Measurements from ENCODE around the gene WNT2.
"Not testable (repeated sequence)": the region's sequence is repeated elsewhere in the genome, so short reads cannot be mapped to it uniquely, and the experiment has no call there.

The WNT2 gene

GRCh38 chr7:117302396-117302795 lies 20.5 kb downstream of the WNT2 start:
- DNase-seq, result no peak

- DNase-seq, result not testable (repeated sequence)
Observed at GRCh38 chr7:117300506-117300905, 22.4 kb downstream of the WNT2 start.

DNA sequence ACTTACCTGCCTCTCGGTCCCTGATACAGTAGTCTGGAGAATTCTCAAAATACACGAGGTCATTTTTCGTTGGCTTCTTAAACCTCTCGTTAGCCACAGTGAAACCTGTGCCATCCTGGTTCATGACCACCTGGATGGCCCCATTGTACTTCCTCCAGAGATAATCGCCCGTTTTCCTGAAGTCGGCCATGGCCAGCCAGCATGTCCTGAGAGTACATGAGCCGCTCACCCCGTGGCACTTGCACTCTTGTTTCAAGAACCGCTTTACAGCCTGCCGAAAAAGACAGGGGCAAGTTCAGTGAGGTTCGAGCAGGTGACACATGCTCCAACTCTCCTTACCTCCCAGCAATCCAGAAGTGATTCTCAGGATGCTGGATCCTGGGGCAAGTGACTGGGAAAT lies 25.3 kb downstream of the WNT2 start:
- no peak for DNase-seq

DNA sequence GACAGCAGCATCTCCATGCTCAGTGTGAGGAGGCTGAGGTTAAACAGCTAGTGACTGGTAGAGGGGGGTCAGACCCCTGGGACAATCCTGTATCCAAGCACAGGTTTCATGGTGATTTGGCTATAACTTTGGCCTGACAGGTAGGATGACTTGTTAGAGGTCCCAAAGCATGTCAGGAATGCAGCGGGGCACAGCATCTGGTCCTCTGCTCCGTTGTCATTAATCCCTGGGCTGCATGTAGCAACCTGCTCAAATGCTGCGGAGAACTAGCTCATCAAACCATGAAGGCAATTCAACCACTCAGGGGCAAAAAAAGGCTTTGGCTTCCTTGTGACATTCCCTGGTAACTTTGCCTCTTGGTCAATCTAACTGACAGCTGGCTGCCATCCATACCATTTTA lies 26.8 kb downstream of the WNT2 start:
- no peak for DNase-seq

DNA sequence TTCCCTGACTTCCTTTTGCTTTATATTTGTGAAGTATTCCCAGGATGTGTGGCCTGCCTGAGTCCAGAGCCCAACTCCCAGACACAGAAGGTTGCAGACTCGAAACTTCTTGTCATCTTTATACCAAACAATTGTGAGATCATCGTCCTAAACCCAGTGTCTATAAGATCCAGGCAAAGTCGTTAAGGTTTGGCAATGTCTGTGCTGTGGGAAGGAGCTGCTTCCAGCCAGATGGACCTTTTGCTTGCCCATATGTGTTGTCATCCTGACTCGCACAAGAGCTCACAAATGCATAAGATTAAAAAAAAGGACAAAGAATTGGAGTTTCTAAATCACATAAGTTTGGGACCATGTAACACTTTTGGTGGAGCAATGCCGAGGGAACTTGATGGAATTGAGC lies 37.0 kb downstream of the WNT2 start:
- DNase-seq, result no peak

DNA sequence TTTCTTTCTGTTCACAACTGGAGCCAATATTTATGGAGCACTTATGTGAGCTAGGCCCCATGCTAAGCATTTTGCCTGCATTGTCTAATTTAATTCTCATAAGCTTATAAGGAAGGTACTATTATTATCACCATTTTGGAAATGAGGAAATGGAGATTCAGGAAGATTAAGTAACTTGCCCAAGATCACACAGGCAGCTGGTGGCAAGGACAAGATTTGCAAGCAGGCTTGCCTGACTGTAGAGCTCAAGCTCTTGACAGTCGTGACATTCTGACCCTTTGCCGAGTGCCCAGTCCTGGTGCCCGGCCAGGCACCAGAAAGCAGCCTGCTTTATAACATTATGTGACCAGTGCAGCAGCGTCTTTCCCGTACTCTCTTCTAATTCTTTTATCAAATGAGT lies 38.2 kb downstream of the WNT2 start:
- no peak for DNase-seq

GRCh38 chr7:117283779-117284178 lies 39.1 kb downstream of the WNT2 start:
- no peak for DNase-seq

GRCh38 chr7:117283371-117283770 lies 39.5 kb downstream of the WNT2 start:
- DNase-seq, result no peak

DNA sequence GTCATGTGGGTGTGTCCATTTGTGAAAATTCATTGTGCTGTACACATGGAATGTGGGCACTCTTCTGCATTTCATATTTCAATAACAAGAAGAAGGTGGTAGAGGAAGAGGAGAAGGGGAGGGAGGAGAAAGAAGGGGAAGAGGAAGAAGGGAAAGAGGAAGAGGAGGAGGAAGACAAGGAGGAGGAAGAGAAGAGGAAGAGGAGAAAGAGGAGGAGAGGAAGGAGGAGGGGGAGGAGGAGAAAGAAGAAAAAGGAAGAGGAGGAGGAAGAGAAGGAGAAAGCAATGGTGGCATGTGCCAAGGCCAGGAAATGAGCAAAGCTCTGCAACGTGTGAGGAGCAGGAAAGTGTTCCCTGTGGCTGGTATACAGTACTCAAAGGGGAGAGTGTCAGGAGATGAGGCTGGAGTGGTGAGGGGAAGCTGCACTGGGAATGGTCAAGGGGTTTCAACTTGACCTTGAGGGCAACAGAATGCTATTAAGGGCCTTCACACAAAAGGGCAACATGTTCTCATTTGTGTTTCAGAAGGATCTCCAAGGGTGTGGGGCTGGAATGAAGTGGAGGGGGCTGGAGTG lies 40.5 kb downstream of the WNT2 start:
- DNase-seq, result no peak

- no peak for DNase-seq
Observed at GRCh38 chr7:117281562-117281961, 41.3 kb downstream of the WNT2 start.

- DNase-seq, result no peak
Observed at GRCh38 chr7:117279931-117280557, 42.8 kb downstream of the WNT2 start.

GRCh38 chr7:117279203-117279602 lies 43.7 kb downstream of the WNT2 start:
- no peak for DNase-seq

- no peak for DNase-seq
Observed at GRCh38 chr7:117278040-117278439, 44.8 kb downstream of the WNT2 start.

DNA sequence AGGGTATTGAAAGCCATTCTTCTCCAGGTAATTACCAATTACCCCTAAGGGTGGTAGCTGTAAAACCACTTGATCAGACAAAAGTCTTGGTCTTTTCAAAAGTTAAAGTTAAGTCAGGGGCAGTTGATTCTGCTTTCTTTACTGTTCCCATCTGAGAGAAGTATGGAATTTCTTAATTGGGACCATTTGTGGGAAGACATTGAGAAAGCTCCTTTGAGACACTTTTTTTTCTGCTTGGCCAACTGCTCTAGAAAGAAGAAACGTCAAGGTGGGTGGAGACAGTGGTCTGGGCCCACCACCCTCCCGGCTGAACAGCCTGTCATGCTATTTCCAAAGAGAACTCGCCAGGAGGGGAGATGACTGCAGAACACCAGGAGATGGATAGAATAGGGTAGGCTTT lies 45.3 kb downstream of the WNT2 start:
- DNase-seq, result no peak

GRCh38 chr7:117274951-117275350 lies 47.9 kb downstream of the WNT2 start:
- DNase-seq, result no peak

DNA sequence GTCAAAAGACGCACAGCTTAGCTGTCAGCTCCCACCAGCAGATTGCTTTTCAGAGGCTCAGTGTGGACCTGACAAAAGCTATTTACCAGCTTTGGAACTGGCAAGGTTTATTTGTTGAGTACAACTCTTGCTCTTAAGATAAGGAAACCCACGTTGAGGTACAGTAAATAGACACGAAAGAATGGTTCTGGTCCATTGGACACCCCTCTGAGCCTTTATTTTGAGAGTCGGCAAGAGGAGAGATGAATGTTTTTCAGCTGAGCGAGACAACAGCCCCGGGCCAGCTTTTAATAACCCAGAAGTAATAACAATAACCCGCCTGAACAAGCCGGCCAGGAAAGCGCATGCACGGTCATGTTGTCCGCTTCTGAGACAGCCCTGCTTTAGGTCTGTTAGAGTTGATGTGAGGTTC lies 49.0 kb downstream of the WNT2 start:
- no peak for DNase-seq

DNA sequence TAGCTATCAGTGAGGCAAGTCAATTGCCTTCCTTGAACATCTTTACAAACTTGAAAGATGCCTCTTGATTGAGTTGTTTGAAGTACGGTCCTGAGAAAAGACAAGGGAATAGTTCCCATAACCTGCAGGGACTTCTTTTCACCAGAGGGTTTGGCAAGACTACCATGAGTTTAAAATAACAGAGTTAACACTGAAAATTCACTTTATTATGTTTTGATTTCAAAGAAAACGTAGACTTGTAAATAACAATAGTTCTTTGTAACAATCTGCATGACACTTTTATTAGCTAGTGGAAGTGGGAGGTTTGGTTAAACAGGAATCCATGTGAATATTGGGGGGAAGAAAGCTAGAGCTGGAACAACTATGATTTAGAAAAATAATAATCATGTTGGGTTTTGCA lies 49.5 kb downstream of the WNT2 start:
- DNase-seq, result no peak

DNA sequence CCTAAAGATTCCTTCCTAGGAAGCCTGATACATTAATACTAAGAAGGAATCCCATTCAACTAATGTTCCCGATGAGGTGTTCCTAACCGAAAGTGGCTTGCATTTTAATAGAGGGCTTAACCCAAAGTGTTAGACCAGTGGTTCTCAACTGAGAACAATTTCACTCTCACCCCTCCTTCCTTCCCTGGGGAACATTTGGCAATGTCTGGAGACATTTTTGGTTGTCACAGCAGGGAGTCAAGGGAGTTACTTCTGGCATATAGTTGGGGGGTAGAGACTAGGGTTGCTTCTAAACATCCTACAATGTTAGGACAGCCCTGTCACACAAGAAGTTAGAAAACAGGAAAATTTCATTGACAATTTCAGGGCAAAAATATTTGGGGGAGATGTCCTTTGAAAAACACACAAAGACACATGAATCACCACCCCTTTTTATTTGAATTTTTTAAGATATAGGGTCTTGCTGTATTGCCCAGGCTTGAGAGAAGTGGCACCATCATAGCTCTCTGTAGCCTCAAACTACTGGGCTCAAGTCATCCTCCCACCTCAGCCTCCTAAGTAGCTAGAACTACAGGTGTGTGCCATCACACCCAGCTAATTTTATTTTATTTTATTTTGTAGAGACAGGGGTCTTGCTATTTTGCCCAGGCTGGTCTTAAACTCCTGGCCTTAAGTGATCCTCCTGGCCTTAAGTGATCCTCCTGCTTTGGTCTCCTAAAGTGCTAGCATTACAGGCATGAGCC lies 50.7 kb downstream of the WNT2 start:
- DNase-seq, result no peak

DNA sequence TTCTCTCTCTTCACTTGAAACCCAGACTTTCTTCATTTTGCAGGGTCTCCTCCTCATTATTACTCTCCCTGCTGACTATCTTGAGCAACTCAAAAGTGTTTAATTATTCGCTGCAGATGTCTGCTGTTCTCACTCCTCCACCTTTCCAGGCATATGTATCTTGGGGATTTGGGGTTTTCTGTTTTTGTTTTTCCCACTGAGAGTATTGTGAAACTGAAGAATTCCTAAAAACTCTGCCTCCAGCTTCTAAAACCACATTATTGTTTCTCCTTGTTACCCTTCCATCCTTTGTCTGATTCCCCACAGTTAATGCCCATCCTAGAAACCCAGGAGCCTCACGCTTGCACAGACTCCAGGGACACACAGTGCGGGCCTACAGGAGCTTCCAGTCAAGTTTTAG lies 51.3 kb downstream of the WNT2 start:
- no peak for DNase-seq

GRCh38 chr7:117270371-117270770 lies 52.5 kb downstream of the WNT2 start:
- DNase-seq, result no peak

GRCh38 chr7:117269886-117270285 lies 53.0 kb downstream of the WNT2 start:
- no peak for DNase-seq

DNA sequence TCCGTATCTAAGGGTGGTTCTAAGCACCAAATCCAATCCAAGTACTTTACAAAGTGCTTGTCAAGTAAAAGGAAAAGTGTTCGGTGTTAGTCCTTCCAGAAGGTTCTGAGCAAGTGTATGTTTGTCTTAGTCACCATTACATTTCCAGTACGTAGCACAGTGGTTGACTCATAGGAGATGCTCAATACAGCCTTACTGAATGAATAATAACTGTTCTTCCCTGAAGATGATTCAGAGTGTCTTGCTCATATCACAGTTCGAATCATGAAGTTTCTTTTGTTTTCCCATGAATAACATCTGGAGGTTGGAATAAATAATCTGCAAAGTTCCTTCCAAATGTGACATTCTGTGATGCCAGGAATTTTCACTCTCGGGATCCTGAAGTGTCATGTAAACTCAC lies 53.4 kb downstream of the WNT2 start:
- no peak for DNase-seq

- no peak for DNase-seq
Observed at GRCh38 chr7:117264716-117265115, 58.1 kb downstream of the WNT2 start.

DNA sequence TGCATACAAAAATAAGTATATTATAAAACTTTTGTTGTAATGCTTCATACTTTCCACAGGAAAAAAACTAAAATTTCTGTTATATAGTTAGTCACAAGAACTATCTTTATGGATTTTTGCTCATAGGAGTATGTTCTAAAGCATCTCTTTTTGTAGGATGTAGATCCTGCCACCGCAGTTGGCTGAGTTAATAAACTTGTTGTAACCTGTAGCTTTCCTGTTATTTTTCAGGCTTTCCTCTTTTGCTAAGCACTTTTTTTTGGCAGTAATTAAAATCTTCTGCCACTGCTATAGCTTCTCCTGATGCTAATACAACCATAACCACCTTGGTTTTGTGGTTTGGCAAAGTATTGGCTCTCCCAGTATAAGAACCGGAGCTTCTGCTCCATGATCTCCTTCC lies 60.3 kb downstream of the WNT2 start:
- DNase-seq, result no peak

- DNase-seq, result no peak
Observed at GRCh38 chr7:117259615-117260014, 63.2 kb downstream of the WNT2 start.

Measured in activated gamma-delta T cell treated with Interleukin-2 at 50 U/mL for 16 hours (primary cell).